GM12878 (cell line): ENCODE measurements around the gene SLC37A3.

Experiments
- BRCA1 ChIP-seq: IDR thresholded peaks from 2 replicates; pipeline ENCODE4 v1.6.1; 2011; ENCODE audit warnings: low read depth, low read length, improper control_type of control experiment
- CHD2 ChIP-seq: IDR thresholded peaks from 2 replicates; pipeline ENCODE4 v1.6.1; 2011; ENCODE audit warnings: low read depth, low read length, improper control_type of control experiment, borderline replicate concordance
- MXI1 ChIP-seq: fragments of 150-350 bp; IDR thresholded peaks from 2 replicates; pipeline ENCODE4 v1.6.1; 2011; ENCODE audit warnings: low read depth, mild to moderate bottlenecking, inconsistent platforms, low read length, improper control_type of control experiment
- POLR2AphosphoS5 ChIP-seq: IDR thresholded peaks from 2 replicates; pipeline ENCODE4 v1.6.1; 2011; ENCODE audit warnings: mild to moderate bottlenecking, low read length, inconsistent platforms
- RELA ChIP-seq: fragments of 450-650 bp; IDR thresholded peaks from 2 replicates; pipeline ENCODE4 v1.8.0; 2014; ENCODE audit warnings: borderline replicate concordance; ENCODE audit not compliant: partially characterized antibody
- TF ChIP-seq, protein P1 (sequence below), 3 experiments: IDR thresholded peaks in 2 of 3; conservative IDR thresholded peaks in 1 of 3; 2 replicates each; pipeline ENCODE4 v1.5.1; 2011; ENCODE audit warnings: low read depth in 3 of 3, low read length in 3 of 3, mild to moderate bottlenecking in 3 of 3, control low read depth in 2 of 3, moderate library complexity in 2 of 3, inconsistent platforms in 1 of 3, mixed read lengths in 1 of 3; ENCODE audit not compliant: control insufficient read depth in 2 of 3, insufficient read depth in 1 of 3; ENCODE audit errors: extremely low read depth in 1 of 3

DNA sequence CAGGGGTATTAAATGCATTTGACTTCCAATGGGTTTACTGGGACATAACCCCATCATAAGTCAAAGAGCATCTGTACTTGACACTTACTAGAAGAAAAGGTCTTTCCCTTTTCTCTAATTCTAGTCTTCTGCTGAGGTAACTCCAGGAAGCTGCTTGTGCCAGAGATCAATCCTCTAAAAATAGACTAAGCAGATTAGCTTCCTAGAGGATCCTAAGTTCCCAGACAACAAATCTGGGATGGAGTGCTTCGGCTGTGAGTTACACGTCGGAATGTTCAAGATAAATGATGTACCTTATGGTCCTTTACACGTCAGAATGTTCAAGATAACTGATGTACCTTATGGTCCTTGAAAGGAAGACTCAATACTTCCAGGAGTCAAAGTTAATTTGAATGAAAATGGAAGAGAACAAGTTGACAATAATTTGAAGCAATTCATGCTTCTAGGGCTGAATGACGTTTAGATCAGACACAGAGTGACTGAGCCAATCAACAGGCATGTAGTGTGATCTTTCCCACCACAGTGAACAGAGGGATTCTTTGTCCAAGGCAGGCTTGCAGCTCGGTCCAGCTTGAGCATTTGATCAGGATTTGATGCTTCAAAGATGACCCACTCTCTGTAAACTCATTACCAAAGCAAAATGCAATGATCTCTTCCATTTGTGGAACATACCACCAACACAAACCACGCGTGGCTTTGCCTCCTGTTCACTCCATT, 63.8 kb downstream of the SLC37A3 start:
- TF ChIP-seq, protein P1, sequence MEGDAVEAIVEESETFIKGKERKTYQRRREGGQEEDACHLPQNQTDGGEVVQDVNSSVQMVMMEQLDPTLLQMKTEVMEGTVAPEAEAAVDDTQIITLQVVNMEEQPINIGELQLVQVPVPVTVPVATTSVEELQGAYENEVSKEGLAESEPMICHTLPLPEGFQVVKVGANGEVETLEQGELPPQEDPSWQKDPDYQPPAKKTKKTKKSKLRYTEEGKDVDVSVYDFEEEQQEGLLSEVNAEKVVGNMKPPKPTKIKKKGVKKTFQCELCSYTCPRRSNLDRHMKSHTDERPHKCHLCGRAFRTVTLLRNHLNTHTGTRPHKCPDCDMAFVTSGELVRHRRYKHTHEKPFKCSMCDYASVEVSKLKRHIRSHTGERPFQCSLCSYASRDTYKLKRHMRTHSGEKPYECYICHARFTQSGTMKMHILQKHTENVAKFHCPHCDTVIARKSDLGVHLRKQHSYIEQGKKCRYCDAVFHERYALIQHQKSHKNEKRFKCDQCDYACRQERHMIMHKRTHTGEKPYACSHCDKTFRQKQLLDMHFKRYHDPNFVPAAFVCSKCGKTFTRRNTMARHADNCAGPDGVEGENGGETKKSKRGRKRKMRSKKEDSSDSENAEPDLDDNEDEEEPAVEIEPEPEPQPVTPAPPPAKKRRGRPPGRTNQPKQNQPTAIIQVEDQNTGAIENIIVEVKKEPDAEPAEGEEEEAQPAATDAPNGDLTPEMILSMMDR (IDR thresholded peaks at IDR 0.05 in 2 of 3, conservative IDR thresholded peaks at IDR 0.05 in 1 of 3; ENCODE audit: control insufficient read depth in 2 of 3, extremely low read depth in 1 of 3, insufficient read depth in 1 of 3, low read depth in 3 of 3, low read length in 3 of 3), result no peak
- no peak for TF ChIP-seq POLR2AphosphoS5
- TF ChIP-seq MXI1, result no peak
- no peak for TF ChIP-seq BRCA1
- no peak for TF ChIP-seq CHD2
- no peak for TF ChIP-seq RELA
